Measurements from ENCODE around the gene ZFP62.
"Not testable (repeated sequence)": the region's sequence is repeated elsewhere in the genome, so short reads cannot be mapped to it uniquely, and the experiment has no call there.

ZFP62 gene

DNA sequence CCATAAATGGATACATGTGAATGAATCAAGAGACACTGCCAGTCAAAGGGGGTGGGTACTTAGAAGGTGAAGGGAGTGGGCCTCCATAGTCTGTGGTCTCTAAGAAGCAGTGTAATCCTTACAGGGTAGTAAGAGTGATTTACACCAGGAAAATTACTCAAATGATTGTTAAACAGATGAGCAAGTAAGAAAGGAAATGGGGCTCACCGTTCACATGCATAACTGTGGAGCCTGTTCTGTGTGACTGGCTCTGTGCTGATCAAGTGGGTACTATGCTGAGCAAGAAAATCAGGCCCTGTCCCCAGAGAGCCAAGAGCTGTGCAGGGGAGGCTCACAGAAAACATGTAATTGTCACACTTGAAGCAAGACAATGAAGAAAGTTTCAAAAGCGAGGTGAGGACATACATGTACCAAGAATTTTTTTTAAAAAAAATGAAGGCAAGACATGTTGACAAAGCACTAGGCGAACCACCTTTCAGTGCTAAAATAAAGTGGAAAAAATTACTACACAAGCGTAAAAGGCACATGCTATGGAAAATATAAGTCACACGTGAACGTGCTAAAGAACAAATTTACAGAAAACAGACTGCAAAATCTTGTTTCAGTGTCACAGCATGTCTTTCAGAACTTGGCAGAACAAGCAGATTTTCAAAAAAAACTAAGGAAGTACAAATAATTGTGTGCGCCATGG, 40.4 kb upstream of the ZFP62 start:
- Histone ChIP-seq H3K4me1 (ENCODE audit: control extremely low read depth in 1 of 4, control insufficient read depth in 4 of 4, insufficient read depth in 4 of 4, low read length in 3 of 4) (no peaks in the 10 kb centered on the region), H3K27ac (ENCODE audit: insufficient read depth in 1 of 2, low read depth in 1 of 2, low read length in 2 of 2, poor library complexity in 1 of 2, severe bottlenecking in 2 of 2) (no peak overlapping the region), H3K4me3 (ENCODE audit: control insufficient read depth in 1 of 7, extremely low read depth in 1 of 7, insufficient read depth in 4 of 7, low read depth in 2 of 7, low read length in 6 of 7) (no peak overlapping the region), H3K36me3 (ENCODE audit: control insufficient read depth in 4 of 4, insufficient read depth in 4 of 4, low read length in 3 of 4) (no peaks in the 10 kb centered on the region), H3K27me3 (replicated peaks in 2 of 5; ENCODE audit: control insufficient read depth in 4 of 5, insufficient read depth in 5 of 5, low read length in 4 of 5) (no peaks in the 10 kb centered on the region), H3K9me3 (ENCODE audit: control extremely low read depth in 1 of 5, control insufficient read depth in 4 of 5, insufficient read depth in 2 of 5, low read depth in 1 of 5, low read length in 4 of 5) (peaks cover 0 to 4% (median 0%) of the 10 kb centered on the region in 5 experiments)
- no peak for DNase-seq
- POLR2A ChIA-PET, result no interaction called here
- CTCF ChIA-PET, result no interaction called here
- WGBS (ENCODE audit: insufficient coverage), result 89% methylated on average over 6 of the region's 7 CpGs

DNA sequence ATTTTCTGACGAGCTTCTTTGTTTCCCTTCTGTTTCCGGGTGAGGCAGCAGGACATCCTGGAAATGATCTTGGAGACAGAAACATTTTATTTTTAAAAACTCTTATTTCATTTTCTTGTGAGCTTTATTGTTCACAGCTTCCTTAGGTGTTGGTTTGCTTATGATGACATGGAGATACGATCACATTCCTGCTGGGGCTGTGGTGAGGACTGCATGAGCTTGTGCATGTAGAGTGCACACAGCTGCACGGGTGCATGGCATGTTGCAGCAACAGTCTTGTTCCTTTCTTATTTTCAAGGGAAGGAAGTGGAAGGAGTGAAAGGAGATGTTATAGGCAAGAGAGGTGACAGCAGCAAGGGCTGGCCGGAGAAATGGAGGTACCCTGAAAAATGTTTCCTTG, 39.1 kb upstream of the ZFP62 start:
- H3K27me3 ChIP-seq (replicated peaks in 2 of 5; ENCODE audit: control insufficient read depth in 4 of 5, insufficient read depth in 5 of 5, low read length in 4 of 5), result no peaks in the 10 kb centered on the region
- 84% methylated on average over 3 of the region's 5 CpGs for WGBS (ENCODE audit: insufficient coverage)
- H3K27ac ChIP-seq (ENCODE audit: insufficient read depth in 1 of 2, low read depth in 1 of 2, low read length in 2 of 2, poor library complexity in 1 of 2, severe bottlenecking in 2 of 2), result no peak overlapping the region
- CTCF ChIA-PET, result no interaction called here
- H3K36me3 ChIP-seq (ENCODE audit: control insufficient read depth in 4 of 4, insufficient read depth in 4 of 4, low read length in 3 of 4), result no peaks in the 10 kb centered on the region
- H3K4me1 ChIP-seq (ENCODE audit: control extremely low read depth in 1 of 4, control insufficient read depth in 4 of 4, insufficient read depth in 4 of 4, low read length in 3 of 4), result no peaks in the 10 kb centered on the region
- POLR2A ChIA-PET, result no interaction called here
- H3K4me3 ChIP-seq (ENCODE audit: control insufficient read depth in 1 of 7, extremely low read depth in 1 of 7, insufficient read depth in 4 of 7, low read depth in 2 of 7, low read length in 6 of 7), result no peak overlapping the region
- no peak for DNase-seq
- peaks cover 0 to 4% (median 0%) of the 10 kb centered on the region in 5 experiments for H3K9me3 ChIP-seq (ENCODE audit: control extremely low read depth in 1 of 5, control insufficient read depth in 4 of 5, insufficient read depth in 2 of 5, low read depth in 1 of 5, low read length in 4 of 5)

DNA sequence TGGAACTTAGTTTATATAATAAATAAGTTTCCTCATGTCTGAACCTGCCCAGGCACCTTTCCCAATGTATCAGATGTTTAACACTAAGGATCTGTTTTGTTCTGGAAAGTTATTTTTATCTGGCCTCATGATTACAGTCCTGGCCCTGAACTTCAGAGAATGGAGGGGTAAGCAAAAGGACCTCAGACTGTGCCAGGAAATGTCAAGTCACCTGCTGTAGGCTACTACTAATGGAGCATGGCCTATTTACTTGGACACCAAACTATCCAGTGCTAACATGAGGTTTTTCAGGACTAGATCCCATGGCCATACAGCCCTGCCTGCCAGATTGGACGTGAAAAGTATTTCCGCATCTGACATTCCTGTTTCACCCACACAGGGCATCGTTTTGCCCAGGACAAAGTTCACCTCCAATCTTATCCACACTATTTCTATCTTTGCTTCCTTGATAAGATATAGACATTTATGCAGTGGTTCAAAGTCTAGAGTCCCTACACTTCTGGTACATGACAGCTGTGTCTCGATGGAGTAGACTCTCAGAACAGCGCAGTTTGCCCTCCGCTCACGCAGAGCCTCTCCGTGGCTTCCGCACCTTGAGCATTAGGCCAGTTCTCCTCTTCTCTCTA, 37.7 kb upstream of the ZFP62 start, which contains the start of gene BTNL8:
BTNL8 (plus strand) TSS at position 539 of the 626 bp plus-strand sequence. CDS start 152 bp downstream, outside the sequence.
- no peaks in the 10 kb centered on the region for H3K36me3 ChIP-seq (ENCODE audit: control insufficient read depth in 4 of 4, insufficient read depth in 4 of 4, low read length in 3 of 4)
- ChIA-PET POLR2A (no interaction called here), CTCF (no interaction called here)
- H3K27ac ChIP-seq (ENCODE audit: insufficient read depth in 1 of 2, low read depth in 1 of 2, low read length in 2 of 2, poor library complexity in 1 of 2, severe bottlenecking in 2 of 2), result no peak within 1 kb of the TSS
- H3K4me3 ChIP-seq (ENCODE audit: control insufficient read depth in 1 of 7, extremely low read depth in 1 of 7, insufficient read depth in 4 of 7, low read depth in 2 of 7, low read length in 6 of 7), result no peak within 1 kb of the TSS
- WGBS (ENCODE audit: insufficient coverage), result 91% methylated on average over 9 of the region's 9 CpGs
- H3K4me1 ChIP-seq (ENCODE audit: control extremely low read depth in 1 of 4, control insufficient read depth in 4 of 4, insufficient read depth in 4 of 4, low read length in 3 of 4), result no peaks in the 10 kb centered on the region
- no peak for DNase-seq
- no peaks in the 10 kb centered on the region for H3K27me3 ChIP-seq (replicated peaks in 2 of 5; ENCODE audit: control insufficient read depth in 4 of 5, insufficient read depth in 5 of 5, low read length in 4 of 5)
- H3K9me3 ChIP-seq (ENCODE audit: control extremely low read depth in 1 of 5, control insufficient read depth in 4 of 5, insufficient read depth in 2 of 5, low read depth in 1 of 5, low read length in 4 of 5), result peaks cover 0 to 7% (median 0%) of the 10 kb centered on the region in 5 experiments

DNA sequence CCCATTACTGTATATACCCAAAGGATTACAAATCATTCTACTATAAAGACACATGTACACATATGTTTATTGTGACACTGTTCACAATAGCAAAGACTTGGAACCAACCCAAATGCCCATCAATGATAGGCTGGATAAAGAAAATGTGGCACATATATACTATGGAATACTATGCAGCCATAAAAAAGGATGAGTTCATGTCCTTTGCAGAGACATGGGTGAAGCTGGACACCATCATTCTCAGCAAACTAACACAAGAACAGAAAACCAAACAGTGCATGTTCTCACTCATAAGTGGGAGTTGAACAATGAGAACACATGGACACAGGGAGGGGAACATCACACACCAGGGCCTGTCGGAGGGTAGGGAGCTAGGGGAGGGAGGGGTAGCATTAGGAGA, 34.3 kb upstream of the ZFP62 start:
- H3K36me3 ChIP-seq (ENCODE audit: control insufficient read depth in 4 of 4, insufficient read depth in 4 of 4, low read length in 3 of 4); H3K4me3 ChIP-seq (ENCODE audit: control insufficient read depth in 1 of 7, extremely low read depth in 1 of 7, insufficient read depth in 4 of 7, low read depth in 2 of 7, low read length in 6 of 7); POLR2A ChIA-PET; DNase-seq; H3K4me1 ChIP-seq (ENCODE audit: control extremely low read depth in 1 of 4, control insufficient read depth in 4 of 4, insufficient read depth in 4 of 4, low read length in 3 of 4); H3K9me3 ChIP-seq (ENCODE audit: control extremely low read depth in 1 of 5, control insufficient read depth in 4 of 5, insufficient read depth in 2 of 5, low read depth in 1 of 5, low read length in 4 of 5); H3K27me3 ChIP-seq (replicated peaks in 2 of 5; ENCODE audit: control insufficient read depth in 4 of 5, insufficient read depth in 5 of 5, low read length in 4 of 5); CTCF ChIA-PET; H3K27ac ChIP-seq (ENCODE audit: insufficient read depth in 1 of 2, low read depth in 1 of 2, low read length in 2 of 2, poor library complexity in 1 of 2, severe bottlenecking in 2 of 2): not testable (repeated sequence)
- no CpG with 5 or more reads among the region's 1 CpG for WGBS (ENCODE audit: insufficient coverage)

DNA sequence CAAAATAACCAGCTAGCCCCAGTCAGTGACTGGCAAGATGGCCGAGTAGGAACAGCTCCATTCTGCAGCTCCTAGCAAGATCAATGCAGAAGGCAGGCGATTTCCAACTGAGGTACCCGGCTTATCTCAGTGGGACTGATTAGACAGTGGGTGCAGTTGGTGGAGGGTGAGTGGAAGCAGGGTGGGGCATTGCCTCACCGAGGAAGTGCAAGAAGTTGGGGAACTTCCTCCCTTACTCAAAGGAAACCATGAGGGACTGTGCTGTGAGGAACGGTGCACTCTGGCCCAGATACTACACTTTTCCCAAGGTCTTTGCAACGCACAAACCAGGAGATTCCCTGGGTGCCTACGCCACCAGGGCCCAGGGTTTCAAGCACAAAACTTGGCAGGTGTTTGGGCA, 28.3 kb upstream of the ZFP62 start:
- POLR2A ChIA-PET, result no interaction called here
- 61% methylated on average over 7 of the region's 7 CpGs for WGBS (ENCODE audit: insufficient coverage)
- DNase-seq, result no peak
- no peak overlapping the region for H3K4me3 ChIP-seq (ENCODE audit: control insufficient read depth in 1 of 7, extremely low read depth in 1 of 7, insufficient read depth in 4 of 7, low read depth in 2 of 7, low read length in 6 of 7)
- no peak overlapping the region for H3K27ac ChIP-seq (ENCODE audit: insufficient read depth in 1 of 2, low read depth in 1 of 2, low read length in 2 of 2, poor library complexity in 1 of 2, severe bottlenecking in 2 of 2)
- H3K27me3 ChIP-seq (replicated peaks in 2 of 5; ENCODE audit: control insufficient read depth in 4 of 5, insufficient read depth in 5 of 5, low read length in 4 of 5), result no peaks in the 10 kb centered on the region
- H3K36me3 ChIP-seq (ENCODE audit: control insufficient read depth in 4 of 4, insufficient read depth in 4 of 4, low read length in 3 of 4), result no peaks in the 10 kb centered on the region
- H3K4me1 ChIP-seq (ENCODE audit: control extremely low read depth in 1 of 4, control insufficient read depth in 4 of 4, insufficient read depth in 4 of 4, low read length in 3 of 4), result no peaks in the 10 kb centered on the region
- H3K9me3 ChIP-seq (ENCODE audit: control extremely low read depth in 1 of 5, control insufficient read depth in 4 of 5, insufficient read depth in 2 of 5, low read depth in 1 of 5, low read length in 4 of 5), result peaks cover 0 to 10% (median 0%) of the 10 kb centered on the region in 5 experiments
- CTCF ChIA-PET, result no interaction called here

DNA sequence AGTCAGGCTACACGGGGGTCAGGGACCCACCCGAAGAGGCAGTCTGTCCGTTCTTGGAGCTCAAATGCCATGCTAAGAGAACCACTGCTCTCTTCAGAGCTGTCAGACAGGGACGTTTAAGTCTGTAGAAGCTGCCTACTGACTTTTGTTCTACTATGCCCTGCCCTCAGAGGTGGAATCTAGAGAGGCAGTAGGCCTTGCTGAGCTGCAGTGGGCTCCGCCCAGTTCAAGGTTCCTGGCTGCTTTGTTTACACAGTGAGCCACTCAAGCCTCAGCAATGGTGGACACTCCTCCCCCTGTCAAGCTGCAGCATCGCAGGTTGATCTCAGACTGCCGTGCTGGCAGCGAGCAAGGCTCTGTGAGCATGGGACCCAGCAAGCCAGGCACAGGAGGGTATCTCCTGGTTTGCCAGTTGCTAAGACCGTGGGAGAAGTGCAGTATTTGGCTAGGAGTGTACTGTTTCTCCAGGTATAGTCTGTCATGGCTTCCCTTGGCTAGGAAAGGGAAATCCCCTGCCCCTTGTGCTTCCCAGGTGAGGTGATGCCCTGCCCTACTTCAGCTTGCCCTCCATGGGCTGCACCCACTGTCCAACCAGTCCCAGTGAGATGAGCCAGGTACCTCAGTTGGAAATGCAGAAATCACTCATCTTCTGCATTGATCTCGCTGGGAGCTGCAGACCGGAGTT, 24.9 kb upstream of the ZFP62 start:
- H3K4me1 ChIP-seq (ENCODE audit: control extremely low read depth in 1 of 4, control insufficient read depth in 4 of 4, insufficient read depth in 4 of 4, low read length in 3 of 4); DNase-seq; H3K9me3 ChIP-seq (ENCODE audit: control extremely low read depth in 1 of 5, control insufficient read depth in 4 of 5, insufficient read depth in 2 of 5, low read depth in 1 of 5, low read length in 4 of 5); POLR2A ChIA-PET; H3K27me3 ChIP-seq (replicated peaks in 2 of 5; ENCODE audit: control insufficient read depth in 4 of 5, insufficient read depth in 5 of 5, low read length in 4 of 5); CTCF ChIA-PET; H3K4me3 ChIP-seq (ENCODE audit: control insufficient read depth in 1 of 7, extremely low read depth in 1 of 7, insufficient read depth in 4 of 7, low read depth in 2 of 7, low read length in 6 of 7); H3K27ac ChIP-seq (ENCODE audit: insufficient read depth in 1 of 2, low read depth in 1 of 2, low read length in 2 of 2, poor library complexity in 1 of 2, severe bottlenecking in 2 of 2); H3K36me3 ChIP-seq (ENCODE audit: control insufficient read depth in 4 of 4, insufficient read depth in 4 of 4, low read length in 3 of 4): not testable (repeated sequence)
- WGBS (ENCODE audit: insufficient coverage), result 71% methylated on average over 11 of the region's 11 CpGs

DNA sequence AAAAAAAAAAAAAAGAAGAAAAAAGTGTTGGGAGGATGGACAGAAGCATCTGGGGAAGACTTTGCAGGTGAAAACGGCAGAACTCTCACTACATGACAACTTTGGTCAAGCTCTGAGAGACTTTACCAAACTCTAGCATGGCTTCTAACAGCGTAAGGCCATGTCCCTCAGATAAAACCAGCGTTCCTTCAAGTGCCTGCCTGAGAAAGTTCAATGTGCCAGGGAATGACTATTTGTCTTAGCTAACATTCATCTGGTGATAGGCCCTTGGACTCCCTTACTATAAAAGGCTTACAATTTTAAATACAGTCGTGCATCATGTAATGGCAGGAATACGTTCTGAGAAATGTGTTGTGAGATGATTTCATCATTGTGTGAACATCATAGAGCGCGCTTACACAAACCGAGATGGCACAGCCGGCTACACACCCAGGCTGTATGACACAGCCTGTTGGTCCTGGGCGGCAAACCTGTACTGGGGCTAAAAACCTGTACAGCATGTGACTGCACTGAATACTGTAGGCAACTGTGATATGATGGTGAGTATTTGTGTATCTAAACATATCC, 14.9 kb upstream of the ZFP62 start:
- 93% methylated on average over 9 of the region's 10 CpGs for WGBS (ENCODE audit: insufficient coverage)
- H3K27me3 ChIP-seq (replicated peaks in 2 of 5; ENCODE audit: control insufficient read depth in 4 of 5, insufficient read depth in 5 of 5, low read length in 4 of 5), result peaks cover 0 to 4% (median 0%) of the 10 kb centered on the region in 5 experiments
- DNase-seq, result no peak
- H3K27ac ChIP-seq (ENCODE audit: insufficient read depth in 1 of 2, low read depth in 1 of 2, low read length in 2 of 2, poor library complexity in 1 of 2, severe bottlenecking in 2 of 2), result no peak overlapping the region
- no peak overlapping the region for H3K4me3 ChIP-seq (ENCODE audit: control insufficient read depth in 1 of 7, extremely low read depth in 1 of 7, insufficient read depth in 4 of 7, low read depth in 2 of 7, low read length in 6 of 7)
- no peaks in the 10 kb centered on the region for H3K36me3 ChIP-seq (ENCODE audit: control insufficient read depth in 4 of 4, insufficient read depth in 4 of 4, low read length in 3 of 4)
- H3K9me3 ChIP-seq (ENCODE audit: control extremely low read depth in 1 of 5, control insufficient read depth in 4 of 5, insufficient read depth in 2 of 5, low read depth in 1 of 5, low read length in 4 of 5), result peaks cover 0 to 3% (median 0%) of the 10 kb centered on the region in 5 experiments
- ChIA-PET POLR2A (no interaction called here), CTCF (interaction anchor here (1.7 to 2.0 kb wide), 2 partner anchors 13 to 90 kb away, joined by 5 to 7 read pairs; no protein-coding TSS in a partner anchor)
- H3K4me1 ChIP-seq (ENCODE audit: control extremely low read depth in 1 of 4, control insufficient read depth in 4 of 4, insufficient read depth in 4 of 4, low read length in 3 of 4), result peaks cover 0 to 14% (median 0%) of the 10 kb centered on the region in 4 experiments

Measured in common myeloid progenitor, CD34-positive (primary cell).